Breast epithelium (tissue), 3 donors: ENCODE data around the gene UBR3.
A peak's percentile ranks its signal among the peaks of the same experiment; 100 is the strongest.

Source experiments
- POLR2A ChIP-seq: fragments of 450-650 bp; IDR thresholded peaks from one replicate; pipeline ENCODE4 v1.6.1; 2016; ENCODE audit warnings: antibody characterized with exemption, mild to moderate bottlenecking, moderate library complexity
- POLR2AphosphoS5 ChIP-seq, 3 donors: sonication (generic); formaldehyde crosslinking; IDR thresholded peaks; one replicate each; pipeline ENCODE4 v1.6.1; 2017; ENCODE audit warnings: antibody characterized with exemption in 3 of 3
- TF ChIP-seq, protein P1 (sequence below), 3 donors: fragments of 450-650 bp; IDR thresholded peaks; one replicate each; pipeline ENCODE4 v1.5.1; 2016 to 2017; ENCODE audit warnings: antibody characterized with exemption in 3 of 3, mild to moderate bottlenecking in 3 of 3, moderate library complexity in 3 of 3

- TF ChIP-seq POLR2A (no peak), POLR2AphosphoS5 (IDR thresholded peaks at IDR 0.05) (no peak)
- TF ChIP-seq, protein P1, sequence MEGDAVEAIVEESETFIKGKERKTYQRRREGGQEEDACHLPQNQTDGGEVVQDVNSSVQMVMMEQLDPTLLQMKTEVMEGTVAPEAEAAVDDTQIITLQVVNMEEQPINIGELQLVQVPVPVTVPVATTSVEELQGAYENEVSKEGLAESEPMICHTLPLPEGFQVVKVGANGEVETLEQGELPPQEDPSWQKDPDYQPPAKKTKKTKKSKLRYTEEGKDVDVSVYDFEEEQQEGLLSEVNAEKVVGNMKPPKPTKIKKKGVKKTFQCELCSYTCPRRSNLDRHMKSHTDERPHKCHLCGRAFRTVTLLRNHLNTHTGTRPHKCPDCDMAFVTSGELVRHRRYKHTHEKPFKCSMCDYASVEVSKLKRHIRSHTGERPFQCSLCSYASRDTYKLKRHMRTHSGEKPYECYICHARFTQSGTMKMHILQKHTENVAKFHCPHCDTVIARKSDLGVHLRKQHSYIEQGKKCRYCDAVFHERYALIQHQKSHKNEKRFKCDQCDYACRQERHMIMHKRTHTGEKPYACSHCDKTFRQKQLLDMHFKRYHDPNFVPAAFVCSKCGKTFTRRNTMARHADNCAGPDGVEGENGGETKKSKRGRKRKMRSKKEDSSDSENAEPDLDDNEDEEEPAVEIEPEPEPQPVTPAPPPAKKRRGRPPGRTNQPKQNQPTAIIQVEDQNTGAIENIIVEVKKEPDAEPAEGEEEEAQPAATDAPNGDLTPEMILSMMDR (IDR thresholded peaks at IDR 0.05), result peak; percentile 56 to 78 (median 65)
These were observed 101.2 kb downstream of the UBR3 start for GRCh38 chr2:169928463-169928864.
